ENCODE data around the gene SCN7A. TPM values are rescaled to one million over a fixed set of nuclear protein-coding genes. Genes with fewer than 3 reads are reported as not detected.

Gene SCN7A
- total and polyA plus RNA-seq, 4 donors, result 6.1 to 178 (median 23.6) TPM

GRCh38 chr2:166373539-166373938, 120.5 kb downstream of the SCN7A start:
- Histone ChIP-seq H3K4me1 (ENCODE audit: control insufficient read depth in 5 of 5, insufficient read depth in 5 of 5, low read length in 5 of 5) (peaks cover 0 to 14% (median 0%) of the 10 kb centered on the region in 5 donors), H3K27me3 (ENCODE audit: control insufficient read depth in 3 of 3, insufficient read depth in 3 of 3, low read length in 2 of 3) (no peaks in the 10 kb centered on the region), H3K36me3 (ENCODE audit: control insufficient read depth in 4 of 4, insufficient read depth in 4 of 4, low read length in 4 of 4) (no peaks in the 10 kb centered on the region), H3K9ac (ENCODE audit: insufficient read depth in 1 of 2, low read length in 2 of 2) (no peak overlapping the region), H3K27ac (ENCODE audit: low read depth in 1 of 2, low read length in 1 of 2) (no peak overlapping the region), H3K4me3 (no peak overlapping the region), H3K9me3 (ENCODE audit: control insufficient read depth in 4 of 4, insufficient read depth in 3 of 4, low read length in 3 of 4) (no peaks in the 10 kb centered on the region)
- DNase-seq (no peak), ATAC-seq (ENCODE audit: insufficient read depth, low FRiP score) (no peak)
- TF ChIP-seq CTCF (IDR thresholded peaks at IDR 0.05; ENCODE audit: control extremely low read depth, extremely low read depth), result no peak

GRCh38 chr2:166373105-166373504, 120.9 kb downstream of the SCN7A start:
- Histone ChIP-seq H3K27ac (ENCODE audit: low read depth in 1 of 2, low read length in 1 of 2) (no peak overlapping the region), H3K4me1 (ENCODE audit: control insufficient read depth in 5 of 5, insufficient read depth in 5 of 5, low read length in 5 of 5) (peaks cover 0 to 14% (median 0%) of the 10 kb centered on the region in 5 donors), H3K36me3 (ENCODE audit: control insufficient read depth in 4 of 4, insufficient read depth in 4 of 4, low read length in 4 of 4) (no peaks in the 10 kb centered on the region), H3K9me3 (ENCODE audit: control insufficient read depth in 4 of 4, insufficient read depth in 3 of 4, low read length in 3 of 4) (no peaks in the 10 kb centered on the region), H3K9ac (ENCODE audit: insufficient read depth in 1 of 2, low read length in 2 of 2) (no peak overlapping the region), H3K4me3 (no peak overlapping the region), H3K27me3 (ENCODE audit: control insufficient read depth in 3 of 3, insufficient read depth in 3 of 3, low read length in 2 of 3) (no peaks in the 10 kb centered on the region)
- ATAC-seq (ENCODE audit: insufficient read depth, low FRiP score) (no peak), DNase-seq (no peak)
- WGBS, 2 donors, result 57 to 58% methylated on average over 2 of the region's 2 CpGs
- TF ChIP-seq CTCF (IDR thresholded peaks at IDR 0.05; ENCODE audit: control extremely low read depth, extremely low read depth), result no peak

GRCh38 chr2:166372046-166372445, 122.0 kb downstream of the SCN7A start:
- no peaks in the 10 kb centered on the region for H3K27me3 ChIP-seq (ENCODE audit: control insufficient read depth in 3 of 3, insufficient read depth in 3 of 3, low read length in 2 of 3)
- no peak overlapping the region for H3K9ac ChIP-seq (ENCODE audit: insufficient read depth in 1 of 2, low read length in 2 of 2)
- no peak for TF ChIP-seq CTCF (IDR thresholded peaks at IDR 0.05; ENCODE audit: control extremely low read depth, extremely low read depth)
- no peak for ATAC-seq (ENCODE audit: insufficient read depth, low FRiP score)
- 79 to 89% methylated on average over 2 of the region's 2 CpGs for WGBS, 2 donors
- H3K36me3 ChIP-seq (ENCODE audit: control insufficient read depth in 4 of 4, insufficient read depth in 4 of 4, low read length in 4 of 4), result no peaks in the 10 kb centered on the region
- no peak overlapping the region for H3K27ac ChIP-seq (ENCODE audit: low read depth in 1 of 2, low read length in 1 of 2)
- H3K4me3 ChIP-seq, result no peak overlapping the region
- no peaks in the 10 kb centered on the region for H3K9me3 ChIP-seq (ENCODE audit: control insufficient read depth in 4 of 4, insufficient read depth in 3 of 4, low read length in 3 of 4)
- peaks cover 0 to 14% (median 0%) of the 10 kb centered on the region in 5 donors for H3K4me1 ChIP-seq (ENCODE audit: control insufficient read depth in 5 of 5, insufficient read depth in 5 of 5, low read length in 5 of 5)
- no peak for DNase-seq

GRCh38 chr2:166365803-166366420, 128.1 kb downstream of the SCN7A start:
- DNase-seq (no peak), ATAC-seq (ENCODE audit: insufficient read depth, low FRiP score) (no peak)
- no peak overlapping the region for H3K4me3 ChIP-seq
- H3K4me1 ChIP-seq (ENCODE audit: control insufficient read depth in 5 of 5, insufficient read depth in 5 of 5, low read length in 5 of 5), result no peaks in the 10 kb centered on the region
- H3K9ac ChIP-seq (ENCODE audit: insufficient read depth in 1 of 2, low read length in 2 of 2), result no peak overlapping the region
- no peak overlapping the region for H3K27ac ChIP-seq (ENCODE audit: low read depth in 1 of 2, low read length in 1 of 2)
- H3K9me3 ChIP-seq (ENCODE audit: control insufficient read depth in 4 of 4, insufficient read depth in 3 of 4, low read length in 3 of 4), result no peaks in the 10 kb centered on the region
- no peaks in the 10 kb centered on the region for H3K36me3 ChIP-seq (ENCODE audit: control insufficient read depth in 4 of 4, insufficient read depth in 4 of 4, low read length in 4 of 4)
- no peak for TF ChIP-seq CTCF (IDR thresholded peaks at IDR 0.05; ENCODE audit: control extremely low read depth, extremely low read depth)
- WGBS, 2 donors, result 84 to 88% methylated on average over 6 of the region's 6 CpGs
- H3K27me3 ChIP-seq (ENCODE audit: control insufficient read depth in 3 of 3, insufficient read depth in 3 of 3, low read length in 2 of 3), result no peaks in the 10 kb centered on the region

Measured in lung (tissue), 12 donors.